Measurements from ENCODE around the gene SMTNL2.

GRCh38 chr17:4607261-4607741, 23.0 kb downstream of the SMTNL2 start:
- TF ChIP-seq EZH2 (IDR thresholded peaks at IDR 0.05; ENCODE audit: borderline replicate concordance, low read length), result no peak
- no peak for TF ChIP-seq CTCF (IDR thresholded peaks at IDR 0.05; ENCODE audit: low read length)

Measured in OCI-LY1 (cell line).